B cell (primary cell): ENCODE data around the gene ZBTB5. TPM values are rescaled to one million over a fixed set of nuclear protein-coding genes. Genes with fewer than 3 reads are reported as not detected.

ENCODE experiments used
- ATAC-seq: fragments of 200-7000 bp; cut with Tn5 transposase; one replicate; pipeline ENCODE4 v1.10.0; 2021; ENCODE audit warnings: low read depth, mild to moderate bottlenecking, moderate number of reproducible peaks, moderate library complexity
- CTCF ChIA-PET: fragments of 350-600 bp; sonication (Branson Sonifier 250); formaldehyde crosslinking; loops from one replicate; lab custom pipeline; 2021; ENCODE audit warnings: antibody characterized with exemption, inconsistent platforms; lab: Charles Lee
- POLR2A ChIA-PET: fragments of 350-600 bp; sonication (Branson Sonifier 250); formaldehyde crosslinking; loops from one replicate; lab custom pipeline; 2021; ENCODE audit warnings: antibody characterized with exemption; lab: Charles Lee
- DNase-seq: peaks from one replicate; pipeline ENCODE4 v3.0.0; 2013
- H2AFZ ChIP-seq: 2 replicates; pipeline ENCODE4 v1.6.1; 2012; ENCODE audit warnings: mild to moderate bottlenecking, low read depth, low read length; ENCODE audit not compliant: insufficient read depth, poor library complexity, severe bottlenecking
- H3K27ac ChIP-seq, 2 donors: 1 replicate in 1 of 2; 2 replicates in 1 of 2; pipeline ENCODE4 v1.5.1; 2012 to 2013; ENCODE audit warnings: low read length in 2 of 2, mild to moderate bottlenecking in 2 of 2, moderate library complexity in 1 of 2
- H3K27me3 ChIP-seq, 4 experiments: fragments of 200-600 bp in 1 of 4; sonication (generic) in 1 of 4; replicated peaks in 1 of 4; 1 replicate in 2 of 4; 2 replicates in 2 of 4; pipeline versions ENCODE4 v1.6.1 to v1.7.0; 2013 to 2016; ENCODE audit warnings: low read length in 3 of 4, mild to moderate bottlenecking in 2 of 4, mixed read lengths in 1 of 4, moderate library complexity in 1 of 4; ENCODE audit not compliant: insufficient read depth in 4 of 4, control insufficient read depth in 3 of 4; ENCODE audit errors: control extremely low read depth in 1 of 4
- H3K36me3 ChIP-seq, 2 experiments: replicated peaks in 1 of 2; 1 replicate in 1 of 2; 2 replicates in 1 of 2; pipeline versions ENCODE4 v1.6.1 to v1.7.1; 2013; ENCODE audit warnings: low read length in 1 of 2; ENCODE audit not compliant: insufficient read depth in 2 of 2, control insufficient read depth in 1 of 2; ENCODE audit errors: control extremely low read depth in 1 of 2, extremely low read depth in 1 of 2
- H3K4me1 ChIP-seq, 2 donors: fragments of 200-600 bp in 1 of 2; sonication (generic) in 1 of 2; 1 replicate in 1 of 2; 2 replicates in 1 of 2; pipeline versions ENCODE4 v1.5.1 to v1.6.1; 2013 to 2017; ENCODE audit warnings: low read length in 2 of 2; ENCODE audit not compliant: control insufficient read depth in 2 of 2, insufficient read depth in 2 of 2
- H3K4me2 ChIP-seq: replicated peaks from 2 replicates; pipeline ENCODE3; 2012; ENCODE audit warnings: mild to moderate bottlenecking, low read depth, low read length; ENCODE audit not compliant: poor library complexity, severe bottlenecking
- H3K4me3 ChIP-seq, 5 experiments: fragments of 200-600 bp in 1 of 5; sonication (generic) in 1 of 5; 1 replicate in 3 of 5; 2 replicates in 2 of 5; pipeline versions ENCODE4 v1.5.1 to v1.7.0; 2011 to 2016; ENCODE audit warnings: low read length in 4 of 5, mild to moderate bottlenecking in 4 of 5, low read depth in 2 of 5, control low read depth in 1 of 5, moderate library complexity in 1 of 5; ENCODE audit not compliant: insufficient read depth in 1 of 5; ENCODE audit errors: control extremely low read depth in 1 of 5, extremely low read depth in 1 of 5
- H3K79me2 ChIP-seq: fragments of 200-600 bp; sonication (generic); one replicate; pipeline ENCODE4 v1.6.0; 2016; ENCODE audit warnings: low read length; ENCODE audit not compliant: control insufficient read depth, insufficient read depth
- H3K9ac ChIP-seq: fragments of 200-600 bp; sonication (generic); 2 replicates; pipeline ENCODE4 v1.6.1; 2017; ENCODE audit warnings: mild to moderate bottlenecking, low read length, moderate library complexity
- H3K9me3 ChIP-seq, 3 donors: one replicate each; pipeline versions ENCODE4 v1.6.1 to v1.7.1; 2013; ENCODE audit warnings: low read length in 2 of 3; ENCODE audit not compliant: control insufficient read depth in 2 of 3, insufficient read depth in 1 of 3; ENCODE audit errors: control extremely low read depth in 1 of 3
- H4K20me1 ChIP-seq: 2 replicates; pipeline ENCODE4 v1.6.0; 2012; ENCODE audit warnings: mild to moderate bottlenecking, low read length; ENCODE audit not compliant: insufficient read depth, control insufficient read depth, poor library complexity, severe bottlenecking
- H3K27ac Mint-ChIP-seq: one replicate; pipeline ENCODE4 v1.8.0; 2021; ENCODE audit warnings: mixed read lengths
- H3K27me3 Mint-ChIP-seq: one replicate; pipeline ENCODE4 v1.8.0; 2021; ENCODE audit warnings: mixed read lengths
- H3K4me1 Mint-ChIP-seq: one replicate; pipeline ENCODE4 v1.8.0; 2021; ENCODE audit warnings: mixed read lengths
- H3K4me3 Mint-ChIP-seq: one replicate; pipeline ENCODE4 v1.8.0; 2021; ENCODE audit warnings: mixed read lengths
- H3K9me3 Mint-ChIP-seq: one replicate; pipeline ENCODE4 v1.8.0; 2022; ENCODE audit warnings: mixed read lengths; ENCODE audit not compliant: insufficient read depth
- EZH2 ChIP-seq: IDR thresholded peaks from 2 replicates; pipeline ENCODE4 v1.6.1; 2012; ENCODE audit warnings: borderline replicate concordance, low read depth, mild to moderate bottlenecking, moderate library complexity, low read length; ENCODE audit not compliant: insufficient read depth, poor library complexity, severe bottlenecking
- WGBS: methylation state at CpG from one replicate; pipeline ENCODE4 v1.1.5; 2013; ENCODE audit warnings: missing lambda C conversion rate; ENCODE audit not compliant: insufficient coverage; 5-methylcytosine and 5-hydroxymethylcytosine counted together
- intact Hi-C: fragments of 100-400 bp; cut with micrococcal nuclease; formaldehyde crosslinking; loops from one replicate; pipeline ENCODE4 v1.10.0; 2022
- polyA plus RNA-seq: library from polyadenylated mRNA; depleted of rRNA; stranded (reverse); fragments of >200 nt; gene quantifications from 2 replicates; pipeline ENCODE4 v1.2.3, GENCODE V29; 2012
- total RNA-seq, 2 donors: library from RNA; stranded (reverse); fragments of 120-200 nt in 1 of 2; gene quantifications; 1 replicate in 1 of 2; 2 replicates in 1 of 2; pipeline versions ENCODE4 v1.2.3 to v1.2.4, GENCODE V29; 2013 to 2022
- TF ChIP-seq, protein P1 (sequence below): fragments of 200-600 bp; IDR thresholded peaks from one replicate; pipeline ENCODE4 v1.8.0; 2022; ENCODE audit warnings: antibody characterized with exemption, mild to moderate bottlenecking

The ZBTB5 gene
- total and polyA plus RNA-seq, 2 donors (not counting 1 experiment from before 2014, with no cell fraction given) = 12.8 to 27.6 TPM

- H3K9me3 ChIP-seq = no peaks in the 10 kb centered on the region
- ChIA-PET CTCF (no interaction called here), POLR2A (no interaction called here)
- H3K27me3 ChIP-seq = no peaks in the 10 kb centered on the region
- TF ChIP-seq, protein P1, sequence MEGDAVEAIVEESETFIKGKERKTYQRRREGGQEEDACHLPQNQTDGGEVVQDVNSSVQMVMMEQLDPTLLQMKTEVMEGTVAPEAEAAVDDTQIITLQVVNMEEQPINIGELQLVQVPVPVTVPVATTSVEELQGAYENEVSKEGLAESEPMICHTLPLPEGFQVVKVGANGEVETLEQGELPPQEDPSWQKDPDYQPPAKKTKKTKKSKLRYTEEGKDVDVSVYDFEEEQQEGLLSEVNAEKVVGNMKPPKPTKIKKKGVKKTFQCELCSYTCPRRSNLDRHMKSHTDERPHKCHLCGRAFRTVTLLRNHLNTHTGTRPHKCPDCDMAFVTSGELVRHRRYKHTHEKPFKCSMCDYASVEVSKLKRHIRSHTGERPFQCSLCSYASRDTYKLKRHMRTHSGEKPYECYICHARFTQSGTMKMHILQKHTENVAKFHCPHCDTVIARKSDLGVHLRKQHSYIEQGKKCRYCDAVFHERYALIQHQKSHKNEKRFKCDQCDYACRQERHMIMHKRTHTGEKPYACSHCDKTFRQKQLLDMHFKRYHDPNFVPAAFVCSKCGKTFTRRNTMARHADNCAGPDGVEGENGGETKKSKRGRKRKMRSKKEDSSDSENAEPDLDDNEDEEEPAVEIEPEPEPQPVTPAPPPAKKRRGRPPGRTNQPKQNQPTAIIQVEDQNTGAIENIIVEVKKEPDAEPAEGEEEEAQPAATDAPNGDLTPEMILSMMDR = no peak
- no peak for TF ChIP-seq EZH2
- no peak overlapping the region for H3K4me3 ChIP-seq
- no peak overlapping the region for H3K4me3 Mint-ChIP-seq
- H3K27me3 Mint-ChIP-seq = no peaks in the 10 kb centered on the region
- no peak for DNase-seq
- no peak overlapping the region for H2AFZ ChIP-seq
- no peak overlapping the region for H3K27ac Mint-ChIP-seq
- H3K36me3 ChIP-seq = peaks cover 15 to 85% of the 10 kb centered on the region in 2 experiments
- H3K4me1 ChIP-seq = no peaks in the 10 kb centered on the region
- H4K20me1 ChIP-seq = no peaks in the 10 kb centered on the region
- no peak overlapping the region for H3K9ac ChIP-seq
- WGBS = 93% methylated on average over 2 of the region's 3 CpGs
- no peak overlapping the region for H3K4me2 ChIP-seq
- no peak overlapping the region for H3K27ac ChIP-seq
- no peak for ATAC-seq
- H3K9me3 Mint-ChIP-seq = no peaks in the 10 kb centered on the region
- H3K4me1 Mint-ChIP-seq = no peaks in the 10 kb centered on the region
- intact Hi-C loops = no loop called here
- H3K79me2 ChIP-seq = no peaks in the 10 kb centered on the region
These were observed 33.2 kb upstream of the ZBTB5 start for GRCh38 chr9:37498457-37498856.

DNA sequence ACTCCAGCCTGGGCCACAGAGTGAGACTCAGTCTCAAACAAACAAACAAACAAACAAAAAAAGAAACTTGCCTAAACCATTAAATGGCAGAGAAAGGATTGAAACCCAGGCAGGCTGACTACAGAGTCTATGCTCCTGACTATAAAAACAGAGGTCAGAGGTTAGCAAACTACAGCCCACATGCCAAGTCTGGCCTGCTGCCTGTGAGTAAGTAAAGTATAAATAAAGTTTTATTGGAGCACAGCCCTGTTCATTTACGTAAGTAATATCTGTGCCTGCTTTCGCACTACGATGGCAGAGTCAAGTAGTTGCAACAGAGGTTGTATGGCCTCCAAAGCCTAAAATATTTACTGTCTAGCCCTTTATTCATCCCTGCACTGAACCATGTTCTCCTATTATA is 32.1 kb upstream of the ZBTB5 start:
- intact Hi-C loops = no loop called here
- no peak for TF ChIP-seq EZH2
- TF ChIP-seq, protein P1 = no peak
- no peak overlapping the region for H2AFZ ChIP-seq
- ATAC-seq (no peak), DNase-seq (no peak)
- no peak overlapping the region for H3K4me3 Mint-ChIP-seq
- no peak overlapping the region for H3K4me3 ChIP-seq
- no peak overlapping the region for H3K9ac ChIP-seq
- H3K27ac Mint-ChIP-seq = no peak overlapping the region
- no peaks in the 10 kb centered on the region for H3K9me3 ChIP-seq
- H3K27me3 Mint-ChIP-seq = no peaks in the 10 kb centered on the region
- no CpG with 5 or more reads among the region's 3 CpGs for WGBS
- POLR2A ChIA-PET = no interaction called here
- H3K27ac ChIP-seq = no peak overlapping the region
- H3K79me2 ChIP-seq = no peaks in the 10 kb centered on the region
- no peaks in the 10 kb centered on the region for H4K20me1 ChIP-seq
- CTCF ChIA-PET = no interaction called here
- no peaks in the 10 kb centered on the region for H3K4me1 ChIP-seq
- no peaks in the 10 kb centered on the region for H3K27me3 ChIP-seq
- no peaks in the 10 kb centered on the region for H3K9me3 Mint-ChIP-seq
- H3K36me3 ChIP-seq = peaks cover 21 to 85% of the 10 kb centered on the region in 2 experiments
- no peaks in the 10 kb centered on the region for H3K4me1 Mint-ChIP-seq
- H3K4me2 ChIP-seq = no peak overlapping the region
